MM.1S (cell line): Measurements from ENCODE around the gene SPIN1.

Source experiments
- CTCF ChIP-seq: fragments of 300-600 bp; sonication (generic); IDR thresholded peaks from 2 replicates; pipeline ENCODE4 v1.5.1; 2016; ENCODE audit warnings: antibody characterized with exemption, low read length, mixed read lengths
- EZH2 ChIP-seq: fragments of 300-600 bp; sonication (generic); optimal IDR thresholded peaks from 2 replicates; pipeline ENCODE3; 2017; ENCODE audit warnings: low read depth, mild to moderate bottlenecking, antibody characterized with exemption, low read length, mixed read lengths
- EZH2phosphoT487 ChIP-seq: fragments of 300-600 bp; sonication (generic); IDR thresholded peaks from 2 replicates; pipeline ENCODE4 v1.6.1; 2018; ENCODE audit warnings: antibody characterized with exemption, low read length

GRCh38 chr9:88514247-88514646, 126.0 kb downstream of the SPIN1 start:
- TF ChIP-seq CTCF = no peak
- TF ChIP-seq EZH2 = no peak
- TF ChIP-seq EZH2phosphoT487 = no peak
